Mesothelial cell of epicardium (in vitro differentiated cells): ENCODE results near the gene POLR2F. TPM values are rescaled to one million over a fixed set of nuclear protein-coding genes. Genes with fewer than 3 reads are reported as not detected.

Experiments
- DNase-seq, 2 experiments: peaks; one replicate each; pipeline ENCODE4 v3.0.0; 2021; ENCODE audit warnings: low spot score in 2 of 2; ENCODE audit not compliant: unreplicated experiment in 2 of 2
- H3K27ac Mint-ChIP-seq: 2 replicates; pipeline ENCODE4 v1.8.0; 2021; ENCODE audit warnings: mixed read lengths
- H3K27me3 Mint-ChIP-seq: 2 replicates; pipeline ENCODE4 v1.8.0; 2021; ENCODE audit warnings: low read depth, mixed read lengths
- H3K36me3 Mint-ChIP-seq: 2 replicates; pipeline ENCODE4 v1.8.0; 2021; ENCODE audit warnings: mixed read lengths
- H3K4me1 Mint-ChIP-seq: 2 replicates; pipeline ENCODE4 v1.8.0; 2021; ENCODE audit warnings: mixed read lengths
- H3K4me3 Mint-ChIP-seq: 2 replicates; pipeline ENCODE4 v1.8.0; 2021; ENCODE audit warnings: mild to moderate bottlenecking, moderate library complexity, mixed read lengths
- H3K9me3 Mint-ChIP-seq: 2 replicates; pipeline ENCODE4 v1.8.0; 2021; ENCODE audit warnings: mixed read lengths
- CTCF ChIP-seq: fragments of 200-600 bp; sonication (generic); IDR thresholded peaks from one replicate; pipeline ENCODE4 v1.5.0; 2021; ENCODE audit warnings: antibody characterized with exemption; ENCODE audit not compliant: unreplicated experiment
- total RNA-seq: library from RNA; stranded (reverse); gene quantifications from 3 replicates; pipeline ENCODE4 v1.2.1, GENCODE V29; 2021

The POLR2F gene
- total RNA-seq, 1 donor from 2014 or later: 70.0 TPM

- Mint-ChIP-seq H3K9me3 (no peaks in the 10 kb centered on the region), H3K4me1 (peaks cover 3% of the 10 kb centered on the region)
- DNase-seq: no peak
Observed at GRCh38 chr22:37985050-37985585, 31.6 kb downstream of the POLR2F start.

GRCh38 chr22:37985751-37986281 lies 32.3 kb downstream of the POLR2F start:
- Mint-ChIP-seq H3K9me3 (no peaks in the 10 kb centered on the region), H3K4me1 (peaks cover 3% of the 10 kb centered on the region), H3K27ac (no peak overlapping the region), H3K27me3 (peaks cover 43% of the 10 kb centered on the region), H3K4me3 (no peak overlapping the region), H3K36me3 (peaks cover 8% of the 10 kb centered on the region)
- DNase-seq: no peak
- TF ChIP-seq CTCF: no peak

More at GRCh38 chr22:37985050-37985585, 31.6 kb downstream of the POLR2F start:
- Mint-ChIP-seq H3K36me3 (peaks cover 8% of the 10 kb centered on the region), H3K27me3 (peaks cover 50% of the 10 kb centered on the region), H3K4me3 (no peak overlapping the region), H3K27ac (no peak overlapping the region)
- TF ChIP-seq CTCF: no peak

GRCh38 chr22:37986371-37986770 lies 32.9 kb downstream of the POLR2F start:
- Mint-ChIP-seq H3K27me3 (peaks cover 38% of the 10 kb centered on the region), H3K36me3 (peaks cover 8% of the 10 kb centered on the region), H3K4me1 (peaks cover 3% of the 10 kb centered on the region), H3K4me3 (no peak overlapping the region), H3K9me3 (no peaks in the 10 kb centered on the region), H3K27ac (no peak overlapping the region)
- TF ChIP-seq CTCF: no peak
- no peak for DNase-seq

GRCh38 chr22:37989146-37990045 lies 35.9 kb downstream of the POLR2F start:
- Mint-ChIP-seq H3K36me3 (no peaks in the 10 kb centered on the region), H3K9me3 (no peaks in the 10 kb centered on the region)

GRCh38 chr22:37990301-37990700 lies 36.8 kb downstream of the POLR2F start:
- H3K4me3 Mint-ChIP-seq: no peak overlapping the region
- no peak overlapping the region for H3K27ac Mint-ChIP-seq
- H3K36me3 Mint-ChIP-seq: no peaks in the 10 kb centered on the region
- DNase-seq: no peak
- no peak for TF ChIP-seq CTCF
- peaks cover 3% of the 10 kb centered on the region for H3K27me3 Mint-ChIP-seq
- no peaks in the 10 kb centered on the region for H3K4me1 Mint-ChIP-seq
- no peaks in the 10 kb centered on the region for H3K9me3 Mint-ChIP-seq

More at GRCh38 chr22:37989146-37990045, 35.9 kb downstream of the POLR2F start:
- no peak for DNase-seq
- peaks cover 11% of the 10 kb centered on the region for H3K27me3 Mint-ChIP-seq
- H3K4me1 Mint-ChIP-seq: no peaks in the 10 kb centered on the region
- no peak overlapping the region for H3K27ac Mint-ChIP-seq
- no peak for TF ChIP-seq CTCF
- no peak overlapping the region for H3K4me3 Mint-ChIP-seq
